Neutrophil (primary cell): ENCODE measurements around the gene XXYLT1.

ENCODE experiments used
- H3K27ac ChIP-seq: fragments of 200-600 bp; sonication (generic); 2 replicates; pipeline ENCODE4 v1.5.1; 2016; ENCODE audit warnings: mild to moderate bottlenecking, moderate library complexity
- H3K27me3 ChIP-seq: fragments of 200-600 bp; sonication (generic); 2 replicates; pipeline ENCODE4 v1.6.0; 2016; ENCODE audit warnings: mild to moderate bottlenecking
- H3K36me3 ChIP-seq: fragments of 200-600 bp; sonication (generic); 2 replicates; pipeline ENCODE4 v1.5.1; 2017
- H3K4me1 ChIP-seq, 2 experiments: fragments of 200-600 bp in 1 of 2; sonication (generic) in 1 of 2; 1 replicate in 1 of 2; 2 replicates in 1 of 2; pipeline versions ENCODE4 v1.5.1 to v1.6.1; 2013 to 2016; ENCODE audit warnings: low read depth in 1 of 2, low read length in 1 of 2, mild to moderate bottlenecking in 1 of 2, moderate library complexity in 1 of 2; ENCODE audit not compliant: control insufficient read depth in 1 of 2, insufficient read depth in 1 of 2
- H3K4me3 ChIP-seq, 2 experiments: fragments of 200-600 bp in 1 of 2; sonication (generic) in 1 of 2; 1 replicate in 1 of 2; 2 replicates in 1 of 2; pipeline ENCODE4 v1.5.1; 2013 to 2016; ENCODE audit warnings: low read depth in 1 of 2, low read length in 1 of 2, mild to moderate bottlenecking in 1 of 2, moderate library complexity in 1 of 2
- H3K9me3 ChIP-seq: fragments of 200-600 bp; sonication (generic); 2 replicates; pipeline ENCODE4 v1.5.1; 2016
- CTCF ChIP-seq: fragments of 200-600 bp; sonication (generic); IDR thresholded peaks from 2 replicates; pipeline ENCODE4 v1.5.1; 2016; ENCODE audit warnings: antibody characterized with exemption

The XXYLT1 gene

GRCh38 chr3:195170496-195170895, 100.5 kb downstream of the XXYLT1 start:
- Histone ChIP-seq H3K36me3 (no peaks in the 10 kb centered on the region), H3K4me3 (no peak overlapping the region), H3K27ac (no peak overlapping the region), H3K27me3 (no peaks in the 10 kb centered on the region), H3K9me3 (no peaks in the 10 kb centered on the region), H3K4me1 (peaks cover 47 to 48% of the 10 kb centered on the region in 2 experiments)
- TF ChIP-seq CTCF = no peak

GRCh38 chr3:195169011-195169649, 101.8 kb downstream of the XXYLT1 start:
- Histone ChIP-seq H3K9me3 (no peaks in the 10 kb centered on the region), H3K27ac (no peak overlapping the region), H3K4me1 (peaks cover 52 to 54% of the 10 kb centered on the region in 2 experiments), H3K36me3 (no peaks in the 10 kb centered on the region), H3K27me3 (no peaks in the 10 kb centered on the region), H3K4me3 (no peak overlapping the region)
- no peak for TF ChIP-seq CTCF

GRCh38 chr3:195168009-195168762, 102.8 kb downstream of the XXYLT1 start:
- no peak overlapping the region for H3K4me3 ChIP-seq
- peaks cover 52 to 56% of the 10 kb centered on the region in 2 experiments for H3K4me1 ChIP-seq
- no peaks in the 10 kb centered on the region for H3K27me3 ChIP-seq
- H3K27ac ChIP-seq = no peak overlapping the region
- no peak for TF ChIP-seq CTCF
- no peaks in the 10 kb centered on the region for H3K36me3 ChIP-seq
- no peaks in the 10 kb centered on the region for H3K9me3 ChIP-seq

GRCh38 chr3:195165790-195166189, 105.2 kb downstream of the XXYLT1 start:
- H3K4me3 ChIP-seq = no peak overlapping the region
- H3K4me1 ChIP-seq = peaks cover 53 to 56% of the 10 kb centered on the region in 2 experiments
- peak overlapping the region; percentile 83 for H3K27ac ChIP-seq
- no peaks in the 10 kb centered on the region for H3K27me3 ChIP-seq
- no peak for TF ChIP-seq CTCF
- no peaks in the 10 kb centered on the region for H3K36me3 ChIP-seq
- no peaks in the 10 kb centered on the region for H3K9me3 ChIP-seq

GRCh38 chr3:195165265-195165609, 105.7 kb downstream of the XXYLT1 start:
- H3K4me1 ChIP-seq = peaks cover 58 to 61% of the 10 kb centered on the region in 2 experiments

More at GRCh38 chr3:195165265-195165609, 105.7 kb downstream of the XXYLT1 start:
- TF ChIP-seq CTCF = no peak
- H3K4me3 ChIP-seq = peak overlapping the region; percentile 7 to 20
- H3K27me3 ChIP-seq = no peaks in the 10 kb centered on the region
- H3K27ac ChIP-seq = peak overlapping the region; percentile 83
- H3K9me3 ChIP-seq = no peaks in the 10 kb centered on the region
- H3K36me3 ChIP-seq = no peaks in the 10 kb centered on the region
